Smooth muscle cell (in vitro differentiated cells): Measurements from ENCODE around the gene TCF4. TPM values are rescaled to one million over a fixed set of nuclear protein-coding genes. Genes with fewer than 3 reads are reported as not detected.
"Not testable (repeated sequence)": the region's sequence is repeated elsewhere in the genome, so short reads cannot be mapped to it uniquely, and the experiment has no call there.

ENCODE experiments used
- DNase-seq: peaks from one replicate; lab custom pipeline; 2025; ENCODE audit not compliant: unreplicated experiment; lab: John Stamatoyannopoulos, UW
- H2AFZ ChIP-seq: fragments of 200-600 bp; sonication (generic); 2 replicates; pipeline ENCODE4 v1.6.0; 2016; ENCODE audit warnings: antibody characterized with exemption, low read depth, mild to moderate bottlenecking
- H3F3A ChIP-seq: fragments of 200-600 bp; sonication (generic); 2 replicates; pipeline ENCODE4 v1.6.0; 2017; ENCODE audit warnings: antibody characterized with exemption, low read depth
- H3K27ac ChIP-seq: fragments of 200-600 bp; sonication (generic); 2 replicates; pipeline ENCODE4 v1.5.1; 2016; ENCODE audit warnings: low read depth, mild to moderate bottlenecking
- H3K27me3 ChIP-seq: fragments of 200-600 bp; sonication (generic); 2 replicates; pipeline ENCODE4 v1.6.1; 2016; ENCODE audit warnings: low read depth, mild to moderate bottlenecking
- H3K36me3 ChIP-seq: fragments of 200-600 bp; sonication (generic); 2 replicates; pipeline ENCODE4 v1.5.1; 2016; ENCODE audit warnings: low read depth
- H3K4me1 ChIP-seq: fragments of 200-600 bp; sonication (generic); 2 replicates; pipeline ENCODE4 v1.5.1; 2016; ENCODE audit warnings: low read depth
- H3K4me2 ChIP-seq: fragments of 200-600 bp; sonication (generic); 2 replicates; pipeline ENCODE4 v1.6.0; 2016; ENCODE audit warnings: mild to moderate bottlenecking
- H3K4me3 ChIP-seq: fragments of 200-600 bp; sonication (generic); 2 replicates; pipeline ENCODE4 v1.5.1; 2016; ENCODE audit warnings: mild to moderate bottlenecking
- H3K79me2 ChIP-seq: fragments of 200-600 bp; sonication (generic); 2 replicates; pipeline ENCODE4 v1.6.0; 2016; ENCODE audit warnings: low read depth, mild to moderate bottlenecking
- H3K9ac ChIP-seq: fragments of 200-600 bp; sonication (generic); 2 replicates; pipeline ENCODE4 v1.6.0; 2016; ENCODE audit warnings: low read depth
- H3K9me3 ChIP-seq: fragments of 200-600 bp; sonication (generic); replicated peaks from 2 replicates; pipeline ENCODE4 v1.5.1; 2016; ENCODE audit warnings: low read depth
- H4K20me1 ChIP-seq: fragments of 200-600 bp; sonication (generic); 2 replicates; pipeline ENCODE4 v1.6.0; 2016; ENCODE audit warnings: low read depth
- CTCF ChIP-seq: fragments of 200-600 bp; sonication (generic); IDR thresholded peaks from 2 replicates; pipeline ENCODE4 v1.5.1; 2017; ENCODE audit warnings: borderline replicate concordance, mild to moderate bottlenecking, antibody characterized with exemption; ENCODE audit not compliant: insufficient read depth, poor library complexity, severe bottlenecking
- whole genome bisulfite sequencing: methylation state at CpG from one replicate; pipeline ENCODE4 v1.1.7; 2016; ENCODE audit warnings: low lambda C conversion rate; 5-methylcytosine and 5-hydroxymethylcytosine counted together
- polyA plus RNA-seq: library from polyadenylated mRNA; unstranded; fragments of >200 nt; fragmentation: Nextera tagmentation; extraction: Ambion mirVana; gene quantifications from 2 replicates; pipeline ENCODE4 v1.2.1, GENCODE V29; 2016
- total RNA-seq: library from RNA; depleted of rRNA; stranded (reverse); fragments of >200 nt; gene quantifications from 2 replicates; pipeline ENCODE4 v1.2.3, GENCODE V29; 2014

The TCF4 gene
- total and polyA plus RNA-seq, 2 experiments from 2014 or later = 105 to 120 TPM

- TF ChIP-seq CTCF = no peak
- peaks cover 16% of the 10 kb centered on the region for H3K4me1 ChIP-seq
- no peak overlapping the region for H3K9ac ChIP-seq
- peaks cover 92% of the 10 kb centered on the region for H3K79me2 ChIP-seq
- H3F3A ChIP-seq = no peaks in the 10 kb centered on the region
- H3K4me2 ChIP-seq = no peak overlapping the region
- H3K27me3 ChIP-seq = no peaks in the 10 kb centered on the region
- H3K36me3 ChIP-seq = no peaks in the 10 kb centered on the region
- no peak for DNase-seq
- no peak overlapping the region for H2AFZ ChIP-seq
- H4K20me1 ChIP-seq = peaks cover 36% of the 10 kb centered on the region
- H3K27ac ChIP-seq = no peak overlapping the region
- no peak overlapping the region for H3K4me3 ChIP-seq
- no peaks in the 10 kb centered on the region for H3K9me3 ChIP-seq
- WGBS = 35% methylated on average over 2 of the region's 2 CpGs
Measured at GRCh38 chr18:55473058-55473457, 114.9 kb downstream of the TCF4 start.

GRCh38 chr18:55470826-55471225, 117.2 kb downstream of the TCF4 start:
- Histone ChIP-seq H3K9ac (no peak overlapping the region), H3K36me3 (no peaks in the 10 kb centered on the region), H3K4me3 (no peak overlapping the region), H3K4me1 (peaks cover 17% of the 10 kb centered on the region), H3F3A (no peaks in the 10 kb centered on the region), H3K27me3 (no peaks in the 10 kb centered on the region), H3K79me2 (peaks cover 99% of the 10 kb centered on the region), H3K27ac (no peak overlapping the region), H3K9me3 (no peaks in the 10 kb centered on the region), H3K4me2 (no peak overlapping the region), H4K20me1 (peaks cover 46% of the 10 kb centered on the region), H2AFZ (no peak overlapping the region)
- TF ChIP-seq CTCF = no peak
- no peak for DNase-seq
- 92% methylated on average over 4 of the region's 4 CpGs for WGBS

- peaks cover 99% of the 10 kb centered on the region for H3K79me2 ChIP-seq
- not testable (repeated sequence) for H3K27ac ChIP-seq, H3K27me3 ChIP-seq, H3K4me3 ChIP-seq, H3K9me3 ChIP-seq, H3K36me3 ChIP-seq, H2AFZ ChIP-seq, DNase-seq, H3K4me2 ChIP-seq, H3F3A ChIP-seq, H3K9ac ChIP-seq
- H3K4me1 ChIP-seq = peaks cover 17% of the 10 kb centered on the region
- 95% methylated on average over 8 of the region's 8 CpGs for WGBS
- peaks cover 63% of the 10 kb centered on the region for H4K20me1 ChIP-seq
Measured at GRCh38 chr18:55469134-55469533, 118.9 kb downstream of the TCF4 start.

GRCh38 chr18:55466789-55467188, 121.2 kb downstream of the TCF4 start:
- Histone ChIP-seq H3K9ac (no peak overlapping the region), H3K36me3 (peaks cover 6% of the 10 kb centered on the region), H3K4me3 (no peak overlapping the region), H3K27ac (no peak overlapping the region), H3K4me1 (peaks cover 7% of the 10 kb centered on the region), H2AFZ (no peak overlapping the region), H3K27me3 (no peaks in the 10 kb centered on the region), H3K79me2 (peaks cover 97% of the 10 kb centered on the region), H3K4me2 (no peak overlapping the region), H3F3A (peaks cover 6% of the 10 kb centered on the region), H3K9me3 (no peaks in the 10 kb centered on the region), H4K20me1 (peaks cover 76% of the 10 kb centered on the region)
- no peak for DNase-seq
- 81% methylated on average over 4 of the region's 4 CpGs for WGBS
- TF ChIP-seq CTCF = no peak
